GM23338 (cell line): ENCODE data around the gene EFCC1.

Source experiments
- CREB1 ChIP-seq: fragments of 250-450 bp; sonication (Bioruptor Pico); IDR thresholded peaks from 2 replicates; pipeline ENCODE4 v1.5.0; 2020; ENCODE audit warnings: low read depth, mild to moderate bottlenecking, moderate library complexity
- EZH2 ChIP-seq: fragments of 200-600 bp; sonication (generic); IDR thresholded peaks from one replicate; pipeline ENCODE4 v1.8.0; 2017; ENCODE audit warnings: antibody characterized with exemption, mild to moderate bottlenecking, low read depth; ENCODE audit not compliant: unreplicated experiment
- EZH2phosphoT487 ChIP-seq: fragments of 200-600 bp; sonication (generic); IDR thresholded peaks from one replicate; pipeline ENCODE4 v1.8.1; 2018; ENCODE audit warnings: antibody characterized with exemption; ENCODE audit not compliant: unreplicated experiment
- JUNB ChIP-seq: IDR thresholded peaks from one replicate; pipeline ENCODE4 v1.6.1; 2016; ENCODE audit warnings: antibody characterized with exemption; ENCODE audit not compliant: unreplicated experiment
- NANOG ChIP-seq: IDR thresholded peaks from 2 replicates; pipeline ENCODE4 v1.6.1; 2016; ENCODE audit warnings: antibody characterized with exemption, borderline replicate concordance
- POLR2AphosphoS5 ChIP-seq: IDR thresholded peaks from 2 replicates; pipeline ENCODE4 v1.6.1; 2016; ENCODE audit warnings: antibody characterized with exemption, low read depth
- STAT1 ChIP-seq: IDR thresholded peaks from one replicate; pipeline ENCODE4 v1.6.1; 2016; ENCODE audit warnings: antibody characterized with exemption; ENCODE audit not compliant: unreplicated experiment
- ZNF114 ChIP-seq: fragments of 250-450 bp; sonication (Bioruptor Pico); IDR thresholded peaks from 2 replicates; pipeline ENCODE4 v1.5.0; 2020; ENCODE audit warnings: mild to moderate bottlenecking, moderate library complexity
- ZNF331 ChIP-seq: fragments of 250-450 bp; sonication (Bioruptor Pico); IDR thresholded peaks from 2 replicates; pipeline ENCODE4 v1.5.0; 2020; ENCODE audit warnings: low read depth, mild to moderate bottlenecking, moderate library complexity
- TF ChIP-seq, protein P1 (sequence below), 2 experiments: fragments of 200-600 bp in 1 of 2; sonication (generic) in 1 of 2; conservative IDR thresholded peaks; 2 replicates each; pipeline versions ENCODE4 v1.5.1 to v1.6.1; 2016 to 2017; ENCODE audit warnings: antibody characterized with exemption in 2 of 2, low read depth in 2 of 2, mild to moderate bottlenecking in 2 of 2, moderate library complexity in 1 of 2
- TF ChIP-seq, protein P2 (sequence below): IDR thresholded peaks from one replicate; pipeline ENCODE4 v1.6.1; 2018; ENCODE audit warnings: antibody characterized with exemption; ENCODE audit not compliant: unreplicated experiment
- TF ChIP-seq, protein P3 (sequence below): IDR thresholded peaks from 2 replicates; pipeline ENCODE4 v1.6.1; 2016; ENCODE audit warnings: antibody characterized with exemption

DNA sequence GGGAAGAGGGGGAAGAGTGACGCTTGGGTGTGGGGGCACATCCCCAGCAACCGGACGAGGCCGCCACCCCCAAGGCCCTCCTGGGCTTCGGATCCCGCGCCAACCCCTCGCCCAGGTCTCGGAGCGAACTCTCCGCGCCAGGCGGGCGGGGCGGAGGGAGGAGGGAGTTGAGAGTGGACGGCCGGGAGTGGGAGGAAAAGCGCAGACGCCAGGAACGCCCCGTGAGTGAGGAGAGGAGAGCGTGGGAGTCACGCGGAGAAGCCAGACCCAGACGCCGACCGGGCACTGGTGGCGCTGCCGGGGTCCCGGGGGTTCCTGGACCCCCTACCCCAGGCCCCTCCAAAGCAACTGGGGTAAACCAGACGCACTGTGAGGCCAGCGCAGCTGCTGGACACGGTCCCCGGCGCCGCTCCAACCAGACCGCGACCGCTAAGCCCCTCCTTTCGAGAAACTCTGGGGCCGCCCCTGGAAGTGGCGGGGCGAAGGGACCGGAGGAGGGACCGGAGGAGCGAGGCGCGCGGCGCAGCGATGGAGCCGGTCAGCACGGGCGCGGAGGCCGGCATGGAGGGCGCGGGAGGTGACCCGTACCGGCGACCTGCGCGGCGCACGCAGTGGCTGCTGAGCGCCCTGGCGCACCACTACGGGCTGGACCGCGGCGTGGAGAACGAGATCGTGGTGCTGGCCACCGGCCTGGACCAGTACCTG is at the start of gene EFCC1:
- TF ChIP-seq POLR2AphosphoS5 (0 out of 2 replicates have a peak, but pooled peaks have one; percentile 10), EZH2 (no peak), CREB1 (CRISPR knock-in tag) (no peak), EZH2phosphoT487 (no peak), JUNB (no peak), NANOG (no peak), ZNF331 (CRISPR knock-in tag) (no peak), STAT1 (no peak), ZNF114 (CRISPR knock-in tag) (no peak)
- TF ChIP-seq, protein P1, sequence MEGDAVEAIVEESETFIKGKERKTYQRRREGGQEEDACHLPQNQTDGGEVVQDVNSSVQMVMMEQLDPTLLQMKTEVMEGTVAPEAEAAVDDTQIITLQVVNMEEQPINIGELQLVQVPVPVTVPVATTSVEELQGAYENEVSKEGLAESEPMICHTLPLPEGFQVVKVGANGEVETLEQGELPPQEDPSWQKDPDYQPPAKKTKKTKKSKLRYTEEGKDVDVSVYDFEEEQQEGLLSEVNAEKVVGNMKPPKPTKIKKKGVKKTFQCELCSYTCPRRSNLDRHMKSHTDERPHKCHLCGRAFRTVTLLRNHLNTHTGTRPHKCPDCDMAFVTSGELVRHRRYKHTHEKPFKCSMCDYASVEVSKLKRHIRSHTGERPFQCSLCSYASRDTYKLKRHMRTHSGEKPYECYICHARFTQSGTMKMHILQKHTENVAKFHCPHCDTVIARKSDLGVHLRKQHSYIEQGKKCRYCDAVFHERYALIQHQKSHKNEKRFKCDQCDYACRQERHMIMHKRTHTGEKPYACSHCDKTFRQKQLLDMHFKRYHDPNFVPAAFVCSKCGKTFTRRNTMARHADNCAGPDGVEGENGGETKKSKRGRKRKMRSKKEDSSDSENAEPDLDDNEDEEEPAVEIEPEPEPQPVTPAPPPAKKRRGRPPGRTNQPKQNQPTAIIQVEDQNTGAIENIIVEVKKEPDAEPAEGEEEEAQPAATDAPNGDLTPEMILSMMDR (conservative IDR thresholded peaks at IDR 0.05; ENCODE audit: low read depth in 2 of 2), result no peak
- TF ChIP-seq, protein P2, sequence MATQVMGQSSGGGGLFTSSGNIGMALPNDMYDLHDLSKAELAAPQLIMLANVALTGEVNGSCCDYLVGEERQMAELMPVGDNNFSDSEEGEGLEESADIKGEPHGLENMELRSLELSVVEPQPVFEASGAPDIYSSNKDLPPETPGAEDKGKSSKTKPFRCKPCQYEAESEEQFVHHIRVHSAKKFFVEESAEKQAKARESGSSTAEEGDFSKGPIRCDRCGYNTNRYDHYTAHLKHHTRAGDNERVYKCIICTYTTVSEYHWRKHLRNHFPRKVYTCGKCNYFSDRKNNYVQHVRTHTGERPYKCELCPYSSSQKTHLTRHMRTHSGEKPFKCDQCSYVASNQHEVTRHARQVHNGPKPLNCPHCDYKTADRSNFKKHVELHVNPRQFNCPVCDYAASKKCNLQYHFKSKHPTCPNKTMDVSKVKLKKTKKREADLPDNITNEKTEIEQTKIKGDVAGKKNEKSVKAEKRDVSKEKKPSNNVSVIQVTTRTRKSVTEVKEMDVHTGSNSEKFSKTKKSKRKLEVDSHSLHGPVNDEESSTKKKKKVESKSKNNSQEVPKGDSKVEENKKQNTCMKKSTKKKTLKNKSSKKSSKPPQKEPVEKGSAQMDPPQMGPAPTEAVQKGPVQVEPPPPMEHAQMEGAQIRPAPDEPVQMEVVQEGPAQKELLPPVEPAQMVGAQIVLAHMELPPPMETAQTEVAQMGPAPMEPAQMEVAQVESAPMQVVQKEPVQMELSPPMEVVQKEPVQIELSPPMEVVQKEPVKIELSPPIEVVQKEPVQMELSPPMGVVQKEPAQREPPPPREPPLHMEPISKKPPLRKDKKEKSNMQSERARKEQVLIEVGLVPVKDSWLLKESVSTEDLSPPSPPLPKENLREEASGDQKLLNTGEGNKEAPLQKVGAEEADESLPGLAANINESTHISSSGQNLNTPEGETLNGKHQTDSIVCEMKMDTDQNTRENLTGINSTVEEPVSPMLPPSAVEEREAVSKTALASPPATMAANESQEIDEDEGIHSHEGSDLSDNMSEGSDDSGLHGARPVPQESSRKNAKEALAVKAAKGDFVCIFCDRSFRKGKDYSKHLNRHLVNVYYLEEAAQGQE, result no peak
- TF ChIP-seq, protein P3, sequence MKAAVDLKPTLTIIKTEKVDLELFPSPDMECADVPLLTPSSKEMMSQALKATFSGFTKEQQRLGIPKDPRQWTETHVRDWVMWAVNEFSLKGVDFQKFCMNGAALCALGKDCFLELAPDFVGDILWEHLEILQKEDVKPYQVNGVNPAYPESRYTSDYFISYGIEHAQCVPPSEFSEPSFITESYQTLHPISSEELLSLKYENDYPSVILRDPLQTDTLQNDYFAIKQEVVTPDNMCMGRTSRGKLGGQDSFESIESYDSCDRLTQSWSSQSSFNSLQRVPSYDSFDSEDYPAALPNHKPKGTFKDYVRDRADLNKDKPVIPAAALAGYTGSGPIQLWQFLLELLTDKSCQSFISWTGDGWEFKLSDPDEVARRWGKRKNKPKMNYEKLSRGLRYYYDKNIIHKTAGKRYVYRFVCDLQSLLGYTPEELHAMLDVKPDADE, result no peak
